GM19452 (cell line): ENCODE measurements around the gene TESK2.
A peak's percentile ranks its signal among the peaks of the same experiment; 100 is the strongest.

Experiments
- ATAC-seq: cut with Tn5 transposase; IDR thresholded peaks from one replicate; pipeline ENCODE4 v1.9.1; 2021; ENCODE audit not compliant: unreplicated experiment

TESK2 gene

DNA sequence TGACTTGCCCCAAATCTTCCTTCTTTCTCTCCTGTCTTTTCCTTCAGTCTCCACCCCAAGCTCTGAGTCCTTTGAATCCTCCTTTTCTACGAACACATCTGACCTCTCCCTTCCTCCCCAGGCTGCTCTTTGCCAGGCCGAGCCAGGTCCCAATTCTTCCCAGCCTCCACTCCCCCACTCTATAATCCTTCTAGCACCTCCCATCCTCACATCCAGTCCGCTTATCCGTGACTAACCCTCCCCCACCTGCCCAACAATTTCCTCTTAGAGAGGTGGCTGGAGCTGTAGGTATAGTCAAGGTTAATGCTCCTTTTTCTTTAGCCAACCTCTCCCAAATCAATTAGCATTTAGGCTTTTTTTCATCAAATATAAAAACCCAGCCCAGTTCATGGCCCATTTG, 173.8 kb downstream of the TESK2 start:
- no peak for ATAC-seq

DNA sequence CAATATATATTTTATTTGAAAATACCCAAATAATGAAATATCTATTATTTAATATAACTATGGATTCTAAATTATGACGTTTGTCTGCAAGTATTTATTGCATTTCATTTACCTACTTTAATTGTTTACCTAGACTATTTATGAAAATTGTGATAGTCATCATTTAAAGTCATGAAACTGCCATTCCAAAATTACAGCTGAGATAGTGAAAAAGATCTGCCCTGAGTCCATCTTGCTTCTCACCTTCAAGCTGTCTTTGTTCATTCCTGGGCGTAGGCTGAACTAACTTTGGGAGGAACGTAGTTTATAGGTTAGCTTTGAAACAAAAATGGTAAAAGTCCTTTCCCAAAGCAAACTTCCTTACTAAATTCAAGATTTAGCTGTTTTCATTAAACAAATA, 176.7 kb downstream of the TESK2 start:
- no peak for ATAC-seq

DNA sequence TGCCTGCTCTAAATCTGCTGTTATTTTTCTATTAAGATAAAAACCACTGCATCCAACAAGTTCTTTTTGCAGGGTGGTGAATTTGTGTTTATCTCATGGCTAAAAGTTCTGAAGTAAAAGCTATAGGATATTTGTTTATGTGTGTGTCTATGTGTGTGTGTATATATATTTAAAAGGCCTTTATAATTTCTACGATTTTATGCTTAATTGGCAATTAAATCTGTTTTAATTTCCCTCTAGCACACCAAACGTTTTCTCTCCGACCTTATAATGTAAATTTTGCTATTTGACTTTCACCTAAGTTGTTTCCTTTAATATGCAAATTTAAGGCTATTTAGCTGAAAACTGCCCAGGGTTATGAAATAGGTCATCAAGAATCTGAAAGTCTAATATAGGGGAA, 184.1 kb downstream of the TESK2 start:
- no peak for ATAC-seq

DNA sequence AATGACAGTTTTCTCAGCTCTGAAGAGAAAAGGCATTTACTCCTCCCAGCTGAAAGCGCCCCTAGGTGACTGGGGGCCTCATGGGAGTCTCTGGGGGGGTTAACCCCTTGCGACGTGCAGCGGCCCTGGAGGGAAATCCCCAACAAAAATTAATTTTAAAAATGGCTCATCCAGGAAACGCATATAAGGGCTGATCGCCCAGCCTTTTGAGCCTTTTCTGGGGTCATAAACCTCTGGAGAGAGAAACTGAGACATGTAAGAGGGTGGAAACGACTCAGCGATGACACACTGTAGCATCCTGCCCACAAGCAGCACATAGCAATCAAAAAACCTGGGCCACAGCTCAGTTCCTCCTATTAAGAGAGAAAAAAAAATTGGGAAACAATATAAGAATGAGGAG, 184.6 kb downstream of the TESK2 start:
- ATAC-seq: no peak

DNA sequence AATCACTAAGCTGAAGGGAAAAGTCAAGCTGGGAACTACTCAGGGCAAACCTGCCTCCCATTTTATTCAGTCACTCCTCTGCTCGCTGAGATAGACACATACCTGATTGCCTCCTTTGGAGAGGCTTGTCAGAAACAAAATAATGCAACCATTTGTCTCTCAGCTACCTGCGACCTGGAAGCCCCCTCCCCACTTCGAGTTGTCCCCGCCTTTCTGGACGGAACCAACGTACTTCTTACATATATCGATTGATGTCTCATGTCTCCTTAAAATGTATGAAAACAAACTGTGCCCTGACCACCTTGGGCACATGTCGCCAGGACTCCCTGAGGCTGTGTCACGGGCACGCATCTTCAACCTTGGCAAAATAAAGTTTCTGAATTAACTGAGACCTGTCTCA, 185.7 kb downstream of the TESK2 start:
- no peak for ATAC-seq

DNA sequence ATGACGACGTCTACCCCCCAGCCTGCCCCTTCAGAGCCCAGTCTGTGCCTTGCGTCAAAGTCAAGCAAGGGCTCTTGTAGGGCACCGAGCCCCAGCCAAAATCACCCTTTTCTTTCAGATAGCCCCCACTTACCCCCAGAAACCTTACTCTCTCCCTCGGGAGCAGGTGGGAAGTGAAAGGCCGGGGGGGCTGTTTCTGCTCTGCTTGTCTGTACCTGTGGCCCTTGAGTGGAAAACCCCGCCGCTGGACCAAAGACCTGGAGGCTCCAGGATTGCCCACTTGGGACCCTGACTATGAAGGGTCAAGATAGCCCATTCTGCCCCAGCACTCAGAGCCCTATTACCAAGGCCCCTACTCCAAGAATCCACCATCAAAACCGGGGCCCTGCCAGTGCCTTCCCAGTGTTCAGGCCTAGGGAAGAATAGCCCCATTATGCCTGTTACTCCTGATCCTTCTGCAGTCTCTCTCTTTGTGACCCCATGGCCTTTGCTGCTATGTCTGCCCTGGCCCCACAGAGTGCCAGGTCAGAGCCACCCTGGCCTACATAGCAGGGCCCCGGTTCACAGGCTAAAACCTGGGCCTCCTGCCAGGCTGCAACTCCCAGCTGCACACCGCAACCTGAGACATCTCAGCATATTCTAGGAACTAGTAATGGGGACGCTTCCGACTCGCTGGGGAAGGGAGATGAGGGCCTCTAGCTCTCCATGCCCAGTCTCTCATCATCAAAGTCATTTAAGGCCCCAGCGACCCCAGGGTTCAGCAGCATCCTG, 186.5 kb downstream of the TESK2 start:
- ATAC-seq: no peak

DNA sequence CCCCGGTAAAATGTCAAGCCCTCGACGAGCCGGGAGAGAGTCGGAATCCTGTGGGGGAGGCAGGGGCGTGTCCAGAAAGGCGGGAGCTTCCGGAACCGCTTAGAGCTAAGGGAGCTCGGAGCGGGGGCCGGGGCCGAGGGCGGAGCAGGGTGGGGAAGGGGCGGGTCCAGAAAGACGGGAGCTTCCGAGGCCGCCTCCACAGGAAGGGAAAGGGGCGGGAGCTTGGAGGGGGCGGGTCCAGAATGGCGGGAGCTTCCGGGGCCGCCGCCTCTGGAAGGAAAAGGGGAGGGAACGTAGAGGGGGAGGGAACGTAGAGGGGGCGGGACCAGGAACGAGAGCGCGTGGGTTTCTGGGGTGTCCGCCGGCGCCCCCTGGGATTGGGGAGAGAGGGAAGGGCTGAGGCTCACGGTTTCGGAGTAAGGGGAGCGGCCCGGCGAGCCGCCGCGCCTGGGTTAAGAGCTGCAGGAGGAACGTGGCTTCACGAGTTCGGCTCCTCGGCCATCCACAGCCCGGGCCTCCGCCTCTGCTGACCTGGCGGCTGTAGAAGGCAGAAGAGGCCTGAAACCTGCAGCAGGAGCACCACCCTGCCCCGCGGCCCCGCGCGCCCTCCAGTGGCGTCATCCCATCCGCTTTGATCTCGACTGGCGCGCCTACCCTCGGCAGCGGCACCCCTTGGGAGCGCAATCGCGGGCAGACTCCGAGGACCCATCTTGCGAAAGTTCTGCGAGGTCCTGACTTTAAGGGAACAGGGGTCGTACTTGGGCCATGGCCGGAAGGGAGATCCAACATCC, 187.2 kb downstream of the TESK2 start:
- ATAC-seq: peak; percentile 70

DNA sequence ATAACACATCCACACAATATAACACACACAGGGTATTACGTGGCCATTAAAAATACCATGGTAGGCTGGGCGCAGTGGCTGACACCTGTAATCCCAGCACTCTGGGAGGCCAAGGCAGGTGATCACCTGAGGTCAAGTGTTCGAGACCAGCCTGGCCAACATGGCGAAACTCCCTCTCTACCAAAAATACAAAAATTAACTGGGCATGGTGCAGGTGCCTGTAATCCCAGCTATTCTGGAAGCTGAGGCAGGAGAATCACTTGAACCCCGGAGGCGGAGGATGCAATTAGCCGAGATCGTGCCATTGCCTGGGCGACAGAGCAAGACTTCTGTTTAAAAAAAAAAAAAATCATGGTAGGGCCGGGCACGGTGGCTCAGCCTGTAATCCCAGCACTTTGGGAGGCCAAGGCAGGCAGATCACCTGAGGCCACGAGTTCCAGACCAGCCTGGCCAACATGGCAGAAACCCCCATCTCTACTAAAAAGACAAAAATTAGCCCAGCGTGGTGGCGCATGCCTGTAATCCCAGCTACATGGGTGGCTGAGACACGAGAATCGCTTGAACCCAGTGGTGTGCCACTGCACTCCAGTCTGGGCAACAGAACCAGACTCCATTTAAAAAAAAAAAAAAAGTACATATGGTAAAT, 188.3 kb downstream of the TESK2 start:
- ATAC-seq: no peak

DNA sequence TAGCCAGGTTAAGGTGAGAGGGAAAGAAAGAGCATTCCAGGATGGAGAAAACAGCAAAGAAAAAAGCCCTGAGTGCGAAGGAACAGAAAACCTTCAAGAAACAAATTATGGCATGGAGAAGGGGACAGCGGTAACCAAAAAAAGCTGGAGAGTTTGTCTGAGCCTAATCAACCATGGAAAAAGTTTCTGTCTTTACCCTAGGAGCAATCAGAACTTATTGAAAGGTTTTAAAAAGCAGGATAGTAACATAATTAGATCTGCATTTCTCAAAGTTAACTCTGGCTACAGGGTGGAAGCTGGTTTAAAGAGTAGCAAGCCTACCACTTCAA, 190.3 kb downstream of the TESK2 start:
- ATAC-seq: no peak

DNA sequence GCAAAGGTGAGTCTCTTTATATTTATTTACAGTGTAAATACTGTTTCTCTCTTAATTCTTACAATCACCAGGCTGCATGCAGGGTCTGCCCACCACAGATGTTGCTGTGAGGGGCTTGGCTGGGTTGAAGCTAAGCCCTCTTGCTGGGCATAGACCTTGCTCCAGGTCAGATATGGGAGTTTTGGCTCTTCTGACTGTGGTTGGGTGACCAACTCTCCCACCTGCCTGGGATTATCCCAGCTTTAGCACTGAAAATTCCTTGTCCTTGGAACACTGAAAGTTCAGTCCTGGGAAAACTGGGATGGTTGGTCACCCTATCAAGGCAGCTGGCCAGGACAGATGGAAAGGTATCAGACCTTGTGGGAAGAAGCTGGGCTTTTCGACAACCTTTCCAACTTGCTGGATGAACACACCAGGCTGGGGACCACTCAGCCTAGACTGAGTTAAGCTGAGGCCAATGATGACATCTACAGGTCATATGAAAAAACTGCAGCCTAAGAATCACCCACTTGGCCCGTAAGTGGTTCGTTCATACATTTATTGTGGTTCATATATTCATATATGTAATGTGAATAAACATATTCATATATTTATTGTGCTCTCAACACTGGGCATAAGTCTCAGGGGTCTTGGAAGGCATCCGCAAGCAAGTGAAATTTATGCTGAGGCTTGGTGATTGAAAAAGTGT, 190.8 kb downstream of the TESK2 start:
- no peak for ATAC-seq

DNA sequence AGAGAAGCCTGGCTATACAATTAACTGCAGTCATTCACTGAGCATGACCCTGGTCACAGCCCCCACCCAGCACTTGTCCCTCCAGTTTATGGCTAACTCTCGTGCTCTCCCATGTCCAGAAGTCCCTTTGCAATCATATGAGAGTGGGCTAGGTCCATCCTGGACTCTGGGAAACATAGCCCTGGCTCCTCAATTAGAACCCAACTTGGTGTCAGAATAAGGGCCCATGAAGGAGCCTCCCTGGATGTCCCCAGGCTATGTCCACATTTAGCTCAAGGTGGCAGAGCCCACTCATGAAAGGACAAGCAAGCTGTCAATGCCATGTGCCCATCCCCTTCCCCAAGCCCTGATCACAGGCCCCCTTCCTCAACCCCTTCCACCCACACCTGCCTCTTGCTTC, 191.7 kb downstream of the TESK2 start:
- no peak for ATAC-seq

DNA sequence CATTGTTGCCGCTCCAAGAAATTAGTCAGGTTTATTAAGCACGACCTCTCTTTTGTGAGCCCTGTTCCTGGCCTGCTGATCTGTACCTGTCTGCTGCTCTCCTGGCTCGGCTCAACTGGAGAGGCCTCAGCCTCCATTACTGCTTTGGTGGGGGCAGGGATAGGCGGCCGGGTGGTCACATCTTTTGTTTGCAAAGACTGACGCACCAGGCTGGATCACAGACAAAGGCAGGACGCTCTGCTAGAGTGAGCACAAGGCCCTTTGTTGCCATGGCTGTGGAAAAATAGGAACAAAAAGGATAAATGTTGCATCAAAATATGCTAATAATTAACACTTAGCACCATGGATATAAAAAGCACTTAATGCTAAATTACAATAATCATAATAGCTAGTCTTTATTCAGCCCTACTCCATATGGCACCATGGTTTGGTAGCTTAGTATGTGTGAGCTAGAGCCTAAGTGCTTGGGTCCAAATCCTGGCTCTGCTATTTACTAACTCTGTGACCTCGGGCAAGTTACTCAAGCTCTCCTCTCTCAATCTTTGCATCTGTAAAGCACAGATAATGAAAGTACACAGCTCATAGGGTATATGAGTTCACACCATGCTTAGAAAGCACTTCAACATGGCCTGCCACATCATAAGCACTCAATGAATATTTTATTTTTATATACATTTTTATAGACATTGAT, 193.2 kb downstream of the TESK2 start:
- ATAC-seq: no peak
